Measurements from ENCODE around the gene PRSS23.

GRCh38 chr11:86790867-86791849 is 9.2 kb upstream of the PRSS23 start:
- TF ChIP-seq, protein P1, sequence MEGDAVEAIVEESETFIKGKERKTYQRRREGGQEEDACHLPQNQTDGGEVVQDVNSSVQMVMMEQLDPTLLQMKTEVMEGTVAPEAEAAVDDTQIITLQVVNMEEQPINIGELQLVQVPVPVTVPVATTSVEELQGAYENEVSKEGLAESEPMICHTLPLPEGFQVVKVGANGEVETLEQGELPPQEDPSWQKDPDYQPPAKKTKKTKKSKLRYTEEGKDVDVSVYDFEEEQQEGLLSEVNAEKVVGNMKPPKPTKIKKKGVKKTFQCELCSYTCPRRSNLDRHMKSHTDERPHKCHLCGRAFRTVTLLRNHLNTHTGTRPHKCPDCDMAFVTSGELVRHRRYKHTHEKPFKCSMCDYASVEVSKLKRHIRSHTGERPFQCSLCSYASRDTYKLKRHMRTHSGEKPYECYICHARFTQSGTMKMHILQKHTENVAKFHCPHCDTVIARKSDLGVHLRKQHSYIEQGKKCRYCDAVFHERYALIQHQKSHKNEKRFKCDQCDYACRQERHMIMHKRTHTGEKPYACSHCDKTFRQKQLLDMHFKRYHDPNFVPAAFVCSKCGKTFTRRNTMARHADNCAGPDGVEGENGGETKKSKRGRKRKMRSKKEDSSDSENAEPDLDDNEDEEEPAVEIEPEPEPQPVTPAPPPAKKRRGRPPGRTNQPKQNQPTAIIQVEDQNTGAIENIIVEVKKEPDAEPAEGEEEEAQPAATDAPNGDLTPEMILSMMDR (IDR thresholded peaks at IDR 0.05; ENCODE audit: low read depth, low read length, poor library complexity, severe bottlenecking) = no peak
- no peak for TF ChIP-seq EZH2phosphoT487 (IDR thresholded peaks at IDR 0.05; ENCODE audit: borderline replicate concordance, low read length)
